Endothelial cell of umbilical vein (primary cell): ENCODE results near the gene TBC1D21. TPM values are rescaled to one million over a fixed set of nuclear protein-coding genes. Genes with fewer than 3 reads are reported as not detected.
A peak's percentile ranks its signal among the peaks of the same experiment; 100 is the strongest.

Experiments used
- BruUV-seq: library from RNA; stranded (reverse); fragments of 400-500 nt; replicated peaks from 2 replicates; lab custom pipeline; 2021; lab: Mats Ljungman, UMichigan
- CTCF ChIA-PET: fragments of 300-600, 350-600 bp; sonication (Branson Sonifier 250); formaldehyde crosslinking; loops from one replicate; lab custom pipeline; 2021; ENCODE audit warnings: antibody characterized with exemption, inconsistent platforms; lab: Charles Lee
- POLR2A ChIA-PET: fragments of 300-600, 350-600 bp; sonication (Branson Sonifier 250); formaldehyde crosslinking; loops from one replicate; lab custom pipeline; 2021; ENCODE audit warnings: antibody characterized with exemption, inconsistent platforms; lab: Charles Lee
- DNase-seq: peaks from one replicate; pipeline ENCODE4 v3.0.0-alpha.2; 2011; ENCODE audit warnings: low read depth, low spot score
- FAIRE-seq: peaks from 2 replicates; lab custom pipeline; 2011; peaks lifted over from hg19 to GRCh38; lab: Jason Lieb, UNC
- H2AFZ ChIP-seq: 2 replicates; pipeline ENCODE4 v1.6.0; 2012; ENCODE audit warnings: low read depth, low read length, control low read depth, inconsistent platforms
- H3K27ac ChIP-seq: 2 replicates; pipeline ENCODE4 v1.5.1; 2011; ENCODE audit warnings: low read depth, mild to moderate bottlenecking, control low read depth, low read length, moderate library complexity; ENCODE audit not compliant: insufficient read depth
- H3K27me3 ChIP-seq, 2 experiments: 2 replicates each; pipeline versions ENCODE4 v1.6.0 to v1.6.1; 2011; ENCODE audit warnings: low read length in 2 of 2, mixed read lengths in 1 of 2; ENCODE audit not compliant: control insufficient read depth in 2 of 2, insufficient read depth in 2 of 2
- H3K36me3 ChIP-seq, 2 experiments: 2 replicates in 1 of 2; 3 replicates in 1 of 2; pipeline ENCODE4 v1.5.1; 2011; ENCODE audit warnings: low read length in 2 of 2, mild to moderate bottlenecking in 1 of 2, moderate library complexity in 1 of 2; ENCODE audit not compliant: control insufficient read depth in 2 of 2, insufficient read depth in 2 of 2; ENCODE audit errors: extremely low read depth in 1 of 2
- H3K4me1 ChIP-seq: 3 replicates; pipeline ENCODE4 v1.5.1; 2011; ENCODE audit warnings: mild to moderate bottlenecking, low read length; ENCODE audit not compliant: control insufficient read depth, insufficient read depth; ENCODE audit errors: extremely low read depth
- H3K4me2 ChIP-seq: 2 replicates; pipeline ENCODE4 v1.6.1; 2011; ENCODE audit warnings: low read length, control low read depth, mixed read lengths; ENCODE audit not compliant: insufficient read depth
- H3K4me3 ChIP-seq, 3 experiments: fragments of 200-600 bp in 1 of 3; sonication (generic), shearing (Covaris generic) in 1 of 3; replicated peaks in 1 of 3; 2 replicates each; pipeline ENCODE4 v1.5.1; 2011 to 2016; ENCODE audit warnings: control low read depth in 3 of 3, low read length in 3 of 3, mild to moderate bottlenecking in 2 of 3, inconsistent platforms in 1 of 3, low read depth in 1 of 3, moderate library complexity in 1 of 3; ENCODE audit not compliant: insufficient read depth in 1 of 3
- H3K79me2 ChIP-seq: 2 replicates; pipeline ENCODE4 v1.6.0; 2012; ENCODE audit warnings: low read length, inconsistent platforms; ENCODE audit not compliant: control insufficient read depth, insufficient read depth
- H3K9ac ChIP-seq: replicated peaks from 2 replicates; pipeline ENCODE3; 2011; ENCODE audit warnings: low read length, control low read depth; ENCODE audit not compliant: insufficient read depth; ENCODE audit errors: extremely low read depth
- H3K9me1 ChIP-seq: replicated peaks from 3 replicates; pipeline ENCODE4 v1.6.0; 2011; ENCODE audit warnings: mild to moderate bottlenecking, low read length; ENCODE audit not compliant: control insufficient read depth, insufficient read depth; ENCODE audit errors: extremely low read depth
- H3K9me3 ChIP-seq: replicated peaks from 2 replicates; pipeline ENCODE4 v1.5.1; 2012; ENCODE audit warnings: low read length, inconsistent platforms; ENCODE audit not compliant: control insufficient read depth, insufficient read depth
- H4K20me1 ChIP-seq: replicated peaks from 2 replicates; pipeline ENCODE3; 2011; ENCODE audit warnings: mild to moderate bottlenecking, low read length; ENCODE audit not compliant: control insufficient read depth, insufficient read depth; ENCODE audit errors: extremely low read depth
- CTCF ChIP-seq, 2 donors: IDR thresholded peaks; 1 replicate in 1 of 2; 2 replicates in 1 of 2; pipeline ENCODE4 v1.5.1; 2011; ENCODE audit warnings: low read length in 2 of 2, mild to moderate bottlenecking in 2 of 2, moderate library complexity in 2 of 2, control low read depth in 1 of 2, inconsistent platforms in 1 of 2, low read depth in 1 of 2; ENCODE audit not compliant: insufficient read depth in 1 of 2; ENCODE audit errors: extremely low read depth in 1 of 2
- EZH2 ChIP-seq: IDR thresholded peaks from 2 replicates; pipeline ENCODE4 v1.6.1; 2012; ENCODE audit warnings: borderline replicate concordance, low read depth, mild to moderate bottlenecking, moderate library complexity, low read length, inconsistent platforms; ENCODE audit not compliant: severe bottlenecking
- FOS ChIP-seq: IDR thresholded peaks from 2 replicates; pipeline ENCODE4 v1.6.1; 2011; ENCODE audit warnings: mild to moderate bottlenecking, low read length, moderate library complexity, borderline replicate concordance; ENCODE audit not compliant: insufficient read depth
- GATA2 ChIP-seq: IDR thresholded peaks from 2 replicates; pipeline ENCODE4 v1.7.0; 2011; ENCODE audit warnings: low read depth, mild to moderate bottlenecking, moderate library complexity, mixed read lengths, low read length; ENCODE audit not compliant: insufficient read length, insufficient read depth
- JUN ChIP-seq: IDR thresholded peaks from 2 replicates; pipeline ENCODE4 v1.6.1; 2011; ENCODE audit warnings: borderline replicate concordance, low read depth; ENCODE audit not compliant: insufficient read length, insufficient read depth
- MYC ChIP-seq: IDR thresholded peaks from one replicate; pipeline ENCODE4 v1.6.1; 2011; ENCODE audit warnings: mild to moderate bottlenecking, low read depth, low read length
- POLR2A ChIP-seq: IDR thresholded peaks from 2 replicates; pipeline ENCODE4 v1.6.1; 2012; ENCODE audit warnings: low read depth, mild to moderate bottlenecking, control low read depth, low read length
- POLR2AphosphoS5 ChIP-seq: IDR thresholded peaks from 2 replicates; pipeline ENCODE4 v1.6.1; 2012; ENCODE audit warnings: low read depth, mild to moderate bottlenecking, control low read depth, low read length, moderate library complexity; ENCODE audit not compliant: insufficient read depth
- dilution Hi-C: fragments of 300-500 bp; cut with MboI; formaldehyde crosslinking; loops from one replicate; pipeline ENCODE4 v1.15.0; 2019; ENCODE audit warnings: low sequenced_read_pairs; ENCODE audit not compliant: extremely low pct_ligation_motif_present
- intact Hi-C: fragments of 100-400 bp; cut with micrococcal nuclease; formaldehyde crosslinking; loops from one replicate; pipeline ENCODE4 v1.10.0; 2022
- polyA plus RNA-seq, 4 experiments: library from polyadenylated mRNA; depleted of rRNA in 3 of 4; stranded (reverse) in 3 of 4; unstranded in 1 of 4; fragments of >200 nt; gene quantifications; 2 replicates each; pipeline versions ENCODE4 v1.2.1 to v1.2.3, GENCODE V29; 2011 to 2012; ENCODE audit warnings: missing spikeins in 1 of 4
- total RNA-seq: library from RNA; stranded (reverse); gene quantifications from 2 replicates; pipeline ENCODE4 v1.2.3, GENCODE V29; 2021
- TF ChIP-seq, protein P1 (sequence below): IDR thresholded peaks from 2 replicates; pipeline ENCODE4 v1.6.1; 2011; ENCODE audit not compliant: insufficient read depth, insufficient read length

The TBC1D21 gene
- total and polyA plus RNA-seq, 2 donors (not counting 3 experiments of a cell fraction or from before 2014, with no cell fraction given): not detected

GRCh38 chr15:73873889-73874511, 636 bp downstream of the TBC1D21 start:
- intact Hi-C loops: loop anchor here (1.0 to 2.0 kb wide), 2 partner anchors 34 to 91 kb away; no protein-coding TSS in a partner anchor
- POLR2A ChIA-PET: no interaction called here
- Histone ChIP-seq H3K9me3 (no peaks in the 10 kb centered on the region), H4K20me1 (no peaks in the 10 kb centered on the region), H3K79me2 (no peaks in the 10 kb centered on the region), H3K9ac (no peak overlapping the region), H3K4me3 (no peak overlapping the region), H3K36me3 (no peaks in the 10 kb centered on the region), H3K4me1 (peaks cover 8% of the 10 kb centered on the region), H2AFZ (no peak overlapping the region), H3K9me1 (no peaks in the 10 kb centered on the region), H3K27ac (no peak overlapping the region), H3K27me3 (peaks cover 11 to 14% of the 10 kb centered on the region in 2 experiments), H3K4me2 (no peak overlapping the region)
- FAIRE-seq: peak; percentile 49
- dilution Hi-C loops: no loop called here
- BruUV-seq: no TSS peak
- CTCF ChIA-PET: interaction anchor here (0.6 to 5.5 kb wide), 53 partner anchors 9 to 633 kb away, joined by 3 to 239 read pairs (median 5); partner anchors contain the start of genes CD276 and LOXL1
- no peak for TF ChIP-seq POLR2AphosphoS5
- TF ChIP-seq, protein P1, sequence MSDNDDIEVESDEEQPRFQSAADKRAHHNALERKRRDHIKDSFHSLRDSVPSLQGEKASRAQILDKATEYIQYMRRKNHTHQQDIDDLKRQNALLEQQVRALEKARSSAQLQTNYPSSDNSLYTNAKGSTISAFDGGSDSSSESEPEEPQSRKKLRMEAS: no peak
- peak; percentile 49 to 52 for TF ChIP-seq CTCF (IDR thresholded peaks at IDR 0.05; ENCODE audit: extremely low read depth in 1 of 2, insufficient read depth in 1 of 2, low read depth in 1 of 2, low read length in 2 of 2)
- peak; percentile 60 for DNase-seq

DNA sequence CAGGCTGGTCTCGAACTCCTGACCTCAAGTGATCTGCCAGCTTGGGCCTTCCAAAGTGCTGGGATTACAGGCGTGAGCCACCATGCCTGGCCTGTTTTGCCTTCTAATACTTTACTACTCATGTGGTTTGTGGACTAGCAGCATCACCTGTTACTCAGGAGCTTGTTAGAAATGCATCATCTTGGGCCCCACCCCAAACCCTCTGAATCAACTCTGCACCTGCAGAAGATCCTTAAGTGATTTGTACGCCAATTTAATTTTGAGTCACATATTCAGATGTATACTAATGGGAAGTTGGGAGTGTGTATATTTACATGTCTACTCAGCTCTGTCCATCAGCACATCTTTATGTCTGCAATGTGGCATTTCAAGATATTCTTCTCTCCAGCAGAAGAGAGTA, 6.1 kb downstream of the TBC1D21 start:
- Histone ChIP-seq H3K4me2 (no peak overlapping the region), H3K4me1 (no peaks in the 10 kb centered on the region), H4K20me1 (no peaks in the 10 kb centered on the region), H3K27me3 (peaks cover 2 to 11% of the 10 kb centered on the region in 2 experiments), H3K9me3 (no peaks in the 10 kb centered on the region), H3K79me2 (no peaks in the 10 kb centered on the region), H3K36me3 (no peaks in the 10 kb centered on the region), H3K4me3 (no peak overlapping the region), H3K9me1 (no peaks in the 10 kb centered on the region), H3K9ac (no peak overlapping the region), H2AFZ (no peak overlapping the region), H3K27ac (no peak overlapping the region)
- ChIA-PET CTCF (interaction anchor here (1.1 kb wide), 1 partner anchor 106 kb away, joined by 3 read pairs; no protein-coding TSS in a partner anchor), POLR2A (no interaction called here)
- dilution Hi-C loops (no loop called here), intact Hi-C loops (no loop called here)
- TF ChIP-seq EZH2 (no peak), MYC (no peak), CTCF (IDR thresholded peaks at IDR 0.05; ENCODE audit: extremely low read depth in 1 of 2, insufficient read depth in 1 of 2, low read depth in 1 of 2, low read length in 2 of 2) (no peak), GATA2 (no peak), POLR2AphosphoS5 (no peak), FOS (no peak), JUN (no peak), POLR2A (no peak)
- TF ChIP-seq, protein P1: no peak
- DNase-seq: no peak
- no peak for FAIRE-seq
- no TSS peak for BruUV-seq
